Measurements from ENCODE around the gene DUSP22.

DNA sequence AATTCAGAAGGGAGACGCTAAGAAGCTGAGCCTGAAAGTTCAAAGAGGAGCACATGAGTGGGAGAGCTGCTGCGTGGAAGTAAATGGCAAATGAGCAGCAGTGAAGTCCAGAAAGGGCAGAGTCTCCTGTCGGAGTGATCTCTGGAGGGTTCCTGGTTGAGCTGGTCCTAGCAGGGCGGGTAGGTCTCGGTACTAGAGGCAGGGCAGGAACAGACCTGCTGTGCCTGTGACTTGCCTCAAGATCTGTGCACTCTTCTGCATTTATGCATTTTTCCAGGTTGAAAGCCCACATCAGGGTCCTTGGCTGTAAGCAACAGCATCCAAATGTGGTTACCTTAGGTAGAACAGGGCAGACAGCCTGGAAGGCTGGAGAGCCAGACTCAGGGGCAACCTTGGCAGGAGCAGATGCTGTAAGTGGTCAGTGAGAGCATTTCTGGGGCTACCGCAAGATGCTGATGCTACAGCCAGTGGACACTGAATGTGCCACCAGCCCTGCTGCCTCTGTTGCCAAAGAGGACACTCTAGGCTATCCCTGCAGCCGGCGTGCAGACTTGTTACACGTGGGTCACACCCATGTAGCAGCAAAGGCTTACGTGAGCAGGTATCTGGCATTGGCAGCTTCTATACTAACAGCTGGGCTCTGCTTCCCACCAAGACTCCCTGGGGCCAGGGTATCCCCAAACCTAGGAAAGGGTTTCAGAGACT is 8.4 kb downstream of the DUSP22 start:
- TF ChIP-seq POLR2A (IDR thresholded peaks at IDR 0.05; ENCODE audit: borderline replicate concordance, extremely low read depth, insufficient read depth, insufficient read length) (no peak), CTCF (IDR thresholded peaks at IDR 0.05 in 2 of 3, conservative IDR thresholded peaks at IDR 0.05 in 1 of 3; ENCODE audit: borderline replicate concordance in 1 of 3, insufficient read depth in 1 of 3, low read depth in 2 of 3, low read length in 2 of 3) (no peak), RAD21 (IDR thresholded peaks at IDR 0.05; ENCODE audit: low read depth) (no peak), CEBPB (IDR thresholded peaks at IDR 0.05; ENCODE audit: low read depth) (no peak)
- TF ChIP-seq, protein P1, sequence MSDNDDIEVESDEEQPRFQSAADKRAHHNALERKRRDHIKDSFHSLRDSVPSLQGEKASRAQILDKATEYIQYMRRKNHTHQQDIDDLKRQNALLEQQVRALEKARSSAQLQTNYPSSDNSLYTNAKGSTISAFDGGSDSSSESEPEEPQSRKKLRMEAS (IDR thresholded peaks at IDR 0.05), result no peak
